Gastroesophageal sphincter (tissue), 4 donors: ENCODE data around the gene HPRT1. TPM values are rescaled to one million over a fixed set of nuclear protein-coding genes. Genes with fewer than 3 reads are reported as not detected.

Source experiments
- ATAC-seq: fragments of 150-250 bp; one replicate; pipeline ENCODE4 v1.9.1; 2016; ENCODE audit warnings: mild to moderate bottlenecking, moderate library complexity
- H3K27ac ChIP-seq, 4 donors: fragments of 200-600 bp; sonication (generic) in 3 of 4; 1 replicate in 3 of 4; 2 replicates in 1 of 4; pipeline ENCODE4 v1.5.1; 2016 to 2019
- H3K27me3 ChIP-seq: fragments of 200-600 bp; sonication (generic); one replicate; pipeline ENCODE4 v1.5.1; 2019
- H3K36me3 ChIP-seq, 2 donors: fragments of 200-600 bp; sonication (generic); one replicate each; pipeline ENCODE4 v1.5.1; 2019; ENCODE audit warnings: control low read depth in 1 of 2
- H3K4me1 ChIP-seq, 3 donors: fragments of 200-600 bp; sonication (generic); 1 replicate in 2 of 3; 2 replicates in 1 of 3; pipeline ENCODE4 v1.5.1; 2016 to 2019; ENCODE audit warnings: control low read depth in 2 of 3
- H3K4me3 ChIP-seq, 2 donors: fragments of 200-600 bp; sonication (generic); one replicate each; pipeline ENCODE4 v1.5.1; 2019; ENCODE audit warnings: mild to moderate bottlenecking in 1 of 2, moderate library complexity in 1 of 2
- H3K9me3 ChIP-seq, 3 donors: fragments of 200-600 bp; sonication (generic); one replicate each; pipeline ENCODE4 v1.5.1; 2017 to 2019; ENCODE audit warnings: control low read depth in 2 of 3
- EP300 ChIP-seq: sonication (generic); formaldehyde crosslinking; IDR thresholded peaks from one replicate; pipeline ENCODE4 v1.6.1; 2017; ENCODE audit warnings: antibody characterized with exemption, mild to moderate bottlenecking
- POLR2A ChIP-seq, 2 donors: fragments of 450-650 bp; IDR thresholded peaks; one replicate each; pipeline ENCODE4 v1.6.1; 2017; ENCODE audit warnings: antibody characterized with exemption in 2 of 2, mild to moderate bottlenecking in 2 of 2, moderate library complexity in 1 of 2
- POLR2AphosphoS5 ChIP-seq: sonication (generic); formaldehyde crosslinking; IDR thresholded peaks from one replicate; pipeline ENCODE4 v1.6.1; 2017; ENCODE audit warnings: antibody characterized with exemption
- WGBS, 2 donors: methylation state at CpG; one replicate each; pipeline ENCODE4 v1.1.5; 2018; ENCODE audit warnings: low coverage in 1 of 2; 5-methylcytosine and 5-hydroxymethylcytosine counted together
- total RNA-seq, 4 donors: library from RNA; depleted of rRNA; stranded (reverse); fragments of >200 nt; gene quantifications; one replicate each; pipeline ENCODE4 v1.1.0, GENCODE V29; 2016
- TF ChIP-seq, protein P1 (sequence below), 4 experiments: fragments of 200-600 bp in 2 of 4; fragments of 450-650 bp in 2 of 4; sonication (generic) in 1 of 4; IDR thresholded peaks; one replicate each; pipeline ENCODE4 v1.5.1; 2017 to 2019; ENCODE audit warnings: antibody characterized with exemption in 4 of 4, mild to moderate bottlenecking in 2 of 4, moderate library complexity in 2 of 4

The HPRT1 gene
- total RNA-seq, 4 donors from 2014 or later, result 6.7 to 12.5 (median 7.2) TPM

DNA sequence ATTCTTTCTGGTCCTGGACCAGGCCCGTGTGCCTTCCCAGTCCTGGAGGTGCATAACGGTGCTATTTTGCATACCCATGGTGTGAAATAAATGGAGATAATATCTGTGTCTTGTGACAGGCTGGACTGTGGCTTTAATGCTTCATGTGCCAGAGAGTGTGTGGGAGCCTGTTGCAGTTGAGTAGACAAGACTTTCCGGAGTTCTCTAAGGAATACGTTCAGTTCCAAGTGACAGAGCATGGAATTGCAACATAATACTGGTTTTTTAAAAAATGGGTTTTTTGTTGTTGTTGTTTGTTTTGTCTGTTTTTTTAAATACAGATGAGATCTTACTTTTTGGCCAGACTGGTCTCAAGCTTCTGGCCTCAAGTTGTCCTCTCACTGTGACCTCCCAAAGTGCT lies 74.0 kb downstream of the HPRT1 start:
- Histone ChIP-seq H3K36me3 (no peaks in the 10 kb centered on the region), H3K27ac (no peak overlapping the region), H3K27me3 (no peaks in the 10 kb centered on the region), H3K4me1 (no peaks in the 10 kb centered on the region), H3K9me3 (no peaks in the 10 kb centered on the region), H3K4me3 (no peak overlapping the region)
- WGBS, 2 donors, result 64 to 74% methylated on average over 3 to 4 of the region's 4 CpGs
- no peak for TF ChIP-seq POLR2A (IDR thresholded peaks at IDR 0.05)
- TF ChIP-seq, protein P1, sequence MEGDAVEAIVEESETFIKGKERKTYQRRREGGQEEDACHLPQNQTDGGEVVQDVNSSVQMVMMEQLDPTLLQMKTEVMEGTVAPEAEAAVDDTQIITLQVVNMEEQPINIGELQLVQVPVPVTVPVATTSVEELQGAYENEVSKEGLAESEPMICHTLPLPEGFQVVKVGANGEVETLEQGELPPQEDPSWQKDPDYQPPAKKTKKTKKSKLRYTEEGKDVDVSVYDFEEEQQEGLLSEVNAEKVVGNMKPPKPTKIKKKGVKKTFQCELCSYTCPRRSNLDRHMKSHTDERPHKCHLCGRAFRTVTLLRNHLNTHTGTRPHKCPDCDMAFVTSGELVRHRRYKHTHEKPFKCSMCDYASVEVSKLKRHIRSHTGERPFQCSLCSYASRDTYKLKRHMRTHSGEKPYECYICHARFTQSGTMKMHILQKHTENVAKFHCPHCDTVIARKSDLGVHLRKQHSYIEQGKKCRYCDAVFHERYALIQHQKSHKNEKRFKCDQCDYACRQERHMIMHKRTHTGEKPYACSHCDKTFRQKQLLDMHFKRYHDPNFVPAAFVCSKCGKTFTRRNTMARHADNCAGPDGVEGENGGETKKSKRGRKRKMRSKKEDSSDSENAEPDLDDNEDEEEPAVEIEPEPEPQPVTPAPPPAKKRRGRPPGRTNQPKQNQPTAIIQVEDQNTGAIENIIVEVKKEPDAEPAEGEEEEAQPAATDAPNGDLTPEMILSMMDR (IDR thresholded peaks at IDR 0.05), result no peak
- no peak for TF ChIP-seq EP300
- no peak for TF ChIP-seq POLR2AphosphoS5
- ATAC-seq, result no peak

GRCh38 chrX:134537179-134537955 lies 77.4 kb downstream of the HPRT1 start:
- ATAC-seq, result no peak
- H3K27me3 ChIP-seq, result no peaks in the 10 kb centered on the region
- no peak overlapping the region for H3K4me3 ChIP-seq
- no peaks in the 10 kb centered on the region for H3K36me3 ChIP-seq
- TF ChIP-seq EP300 (no peak), POLR2A (IDR thresholded peaks at IDR 0.05) (no peak), POLR2AphosphoS5 (no peak)
- TF ChIP-seq, protein P1 (IDR thresholded peaks at IDR 0.05), result no peak
- 32 to 81% methylated on average over 2 of the region's 5 CpGs for WGBS, 2 donors
- no peaks in the 10 kb centered on the region for H3K4me1 ChIP-seq
- no peaks in the 10 kb centered on the region for H3K9me3 ChIP-seq
- H3K27ac ChIP-seq, result no peak overlapping the region

- Histone ChIP-seq H3K4me3 (no peak overlapping the region), H3K36me3 (no peaks in the 10 kb centered on the region), H3K27ac (no peak overlapping the region), H3K4me1 (no peaks in the 10 kb centered on the region), H3K27me3 (no peaks in the 10 kb centered on the region), H3K9me3 (no peaks in the 10 kb centered on the region)
- TF ChIP-seq POLR2AphosphoS5 (no peak), EP300 (no peak), POLR2A (IDR thresholded peaks at IDR 0.05) (no peak)
- TF ChIP-seq, protein P1 (IDR thresholded peaks at IDR 0.05), result no peak
- WGBS, 2 donors, result 72% methylated on average over 5 of the region's 5 CpGs; no CpG with 5 or more reads in 1 of the 2 donors
- ATAC-seq, result no peak
These were observed 78.4 kb downstream of the HPRT1 start for GRCh38 chrX:134538316-134538715.

DNA sequence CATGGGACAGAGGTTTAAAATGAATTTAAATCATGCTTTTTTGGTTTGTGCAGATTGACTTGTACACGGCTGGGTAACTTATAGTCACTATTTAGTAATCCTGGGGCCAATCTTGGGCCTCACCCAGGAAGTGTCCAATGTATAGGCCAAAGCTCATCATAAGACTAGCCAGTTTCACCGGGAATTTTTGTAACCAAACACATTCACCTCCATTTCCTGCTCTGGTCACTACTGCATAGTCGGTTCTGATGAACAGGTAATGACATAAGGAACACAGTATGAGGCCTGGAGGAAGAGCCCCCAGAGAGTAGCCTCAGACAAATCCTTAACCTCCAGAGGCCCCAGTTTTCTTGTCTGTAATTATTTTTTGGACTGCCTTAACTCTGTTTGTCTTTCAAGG lies 81.9 kb downstream of the HPRT1 start:
- Histone ChIP-seq H3K9me3 (no peaks in the 10 kb centered on the region), H3K27ac (no peak overlapping the region), H3K27me3 (peaks cover 15% of the 10 kb centered on the region), H3K4me3 (no peak overlapping the region), H3K36me3 (no peaks in the 10 kb centered on the region), H3K4me1 (peaks cover 0 to 8% (median 0%) of the 10 kb centered on the region in 3 donors)
- WGBS, 2 donors, result 76% methylated on average over 3 of the region's 3 CpGs; no CpG with 5 or more reads in 1 of the 2 donors
- ATAC-seq, result no peak
- TF ChIP-seq EP300, result no peak
- TF ChIP-seq, protein P1 (IDR thresholded peaks at IDR 0.05), result no peak
- TF ChIP-seq POLR2A (IDR thresholded peaks at IDR 0.05), result no peak
- TF ChIP-seq POLR2AphosphoS5, result no peak

DNA sequence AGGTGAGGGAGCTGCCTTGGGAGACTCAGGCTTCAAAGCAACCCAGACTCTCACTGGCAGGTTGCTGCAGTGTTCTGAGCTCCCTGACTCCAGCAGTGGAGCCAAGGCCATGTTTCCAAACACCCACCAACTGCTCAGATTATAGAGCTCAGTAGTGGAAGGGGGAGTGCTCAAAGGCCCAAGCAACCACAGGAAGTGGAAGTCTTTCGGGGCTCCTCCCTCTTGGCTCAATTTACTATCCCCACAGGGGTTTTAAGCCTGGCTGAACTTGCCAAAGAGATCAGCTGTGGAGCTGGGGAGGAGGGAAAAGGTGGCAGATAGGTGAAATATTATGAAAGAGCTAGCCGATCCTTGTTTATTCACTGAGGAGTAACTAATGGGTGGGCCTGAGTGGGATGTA lies 82.5 kb downstream of the HPRT1 start:
- Histone ChIP-seq H3K27ac (no peak overlapping the region), H3K36me3 (no peaks in the 10 kb centered on the region), H3K4me3 (no peak overlapping the region), H3K27me3 (peaks cover 15% of the 10 kb centered on the region), H3K9me3 (no peaks in the 10 kb centered on the region), H3K4me1 (peaks cover 0 to 8% (median 0%) of the 10 kb centered on the region in 3 donors)
- WGBS, 2 donors, result 65% methylated on average over 2 of the region's 2 CpGs; no CpG with 5 or more reads in 1 of the 2 donors
- TF ChIP-seq, protein P1 (IDR thresholded peaks at IDR 0.05), result no peak
- no peak for TF ChIP-seq EP300
- TF ChIP-seq POLR2A (IDR thresholded peaks at IDR 0.05), result no peak
- no peak for TF ChIP-seq POLR2AphosphoS5
- ATAC-seq, result no peak
